K562 (cell line): ENCODE results near the gene CLCN1. TPM values are rescaled to one million over a fixed set of nuclear protein-coding genes. Genes with fewer than 3 reads are reported as not detected.

Source experiments
- BRCA1 ChIP-seq, 2 experiments: fragments of 450-650 bp in 1 of 2; sonication (generic) in 1 of 2; formaldehyde crosslinking in 1 of 2; IDR thresholded peaks; 2 replicates each; pipeline versions ENCODE4 v1.5.0 to v1.6.1; 2017 to 2020; ENCODE audit warnings: mild to moderate bottlenecking in 1 of 2, missing genetic modification reagents in 1 of 2
- CTBP1 ChIP-seq: fragments of 450-650 bp; IDR thresholded peaks from 2 replicates; pipeline ENCODE4 v1.6.1; 2016; ENCODE audit warnings: borderline replicate concordance
- CXXC5 ChIP-seq: fragments of 250-450 bp; sonication (Bioruptor Pico); IDR thresholded peaks from 2 replicates; pipeline ENCODE4 v1.8.0; 2022; ENCODE audit warnings: inconsistent platforms, mild to moderate bottlenecking, moderate library complexity
- ELF1 ChIP-seq: fragments of 200-800 bp; sonication (Bioruptor generic); IDR thresholded peaks from 2 replicates; pipeline ENCODE4 v1.6.1; 2016; ENCODE audit warnings: missing genetic modification characterization, missing compliant biosample characterization
- ESRRA ChIP-seq: fragments of 450-650 bp; IDR thresholded peaks from 2 replicates; pipeline ENCODE4 v1.6.1; 2014; ENCODE audit warnings: low read depth, mild to moderate bottlenecking, moderate library complexity, borderline replicate concordance
- HLTF ChIP-seq: fragments of 450-650 bp; IDR thresholded peaks from 2 replicates; pipeline ENCODE4 v1.6.1; 2016
- JUND ChIP-seq, 2 experiments: IDR thresholded peaks; 2 replicates in 1 of 2; 3 replicates in 1 of 2; pipeline ENCODE4 v1.6.1; 2011; ENCODE audit warnings: borderline replicate concordance in 2 of 2, low read depth in 2 of 2, low read length in 2 of 2, improper control_type of control experiment in 1 of 2, missing biosample characterization in 1 of 2, missing genetic modification characterization in 1 of 2, missing genetic modification reagents in 1 of 2
- KDM5B ChIP-seq: fragments of 200-600 bp; sonication (generic); IDR thresholded peaks from 2 replicates; pipeline ENCODE4 v1.6.1; 2012; ENCODE audit warnings: low read depth, mild to moderate bottlenecking, moderate library complexity, low read length, control low read depth, inconsistent platforms; ENCODE audit not compliant: insufficient replicate concordance
- MBD2 ChIP-seq: sonication (generic); IDR thresholded peaks from 2 replicates; pipeline ENCODE4 v1.6.1; 2016; ENCODE audit warnings: low read depth, borderline replicate concordance
- MCM7 ChIP-seq, 2 experiments: fragments of 450-650 bp; IDR thresholded peaks; 2 replicates each; pipeline ENCODE4 v1.6.1; 2016 to 2018
- POLR3A ChIP-seq: IDR thresholded peaks from 2 replicates; pipeline ENCODE4 v1.6.1; 2011; ENCODE audit warnings: borderline replicate concordance, mild to moderate bottlenecking, moderate library complexity; ENCODE audit not compliant: insufficient read length, insufficient read depth; ENCODE audit errors: extremely low read depth
- RBFOX2 ChIP-seq: fragments of 200-400 bp; formaldehyde crosslinking; IDR thresholded peaks from 2 replicates; pipeline ENCODE4 v1.6.1; 2017; ENCODE audit warnings: low read depth, mild to moderate bottlenecking, low read length, moderate library complexity
- TAL1 ChIP-seq: fragments of 450-650 bp; IDR thresholded peaks from 2 replicates; pipeline ENCODE4 v1.6.1; 2016; ENCODE audit warnings: mild to moderate bottlenecking
- ZNF253 ChIP-seq: fragments of 250-450 bp; sonication (Bioruptor Pico); conservative IDR thresholded peaks from 2 replicates; pipeline ENCODE4 v1.6.1; 2021; ENCODE audit warnings: mild to moderate bottlenecking
- polyA plus RNA-seq, 8 experiments: library from polyadenylated mRNA; depleted of rRNA in 4 of 8; stranded (reverse) in 5 of 8; unstranded in 3 of 8; fragments of >200 nt; fragmentation: Nextera tagmentation in 2 of 8; fragmentation: Illumina TruSeq in 1 of 8; extraction: Ambion mirVana in 2 of 8; extraction: Trizol in 1 of 8; gene quantifications; 2 replicates each; pipeline versions ENCODE4 v1.2.1 to v1.2.3, GENCODE V29; 2011 to 2014; ENCODE audit warnings: inconsistent platforms in 1 of 8, missing spikeins in 1 of 8
- total RNA-seq, 7 experiments: library from RNA; depleted of rRNA in 6 of 7; stranded (reverse); fragments of >200 nt in 6 of 7; fragmentation: Illumina TruSeq in 2 of 7; extraction: Trizol in 2 of 7; gene quantifications; 2 replicates each; pipeline versions ENCODE4 v1.2.1 to v1.2.3, GENCODE V29; 2011 to 2021; ENCODE audit warnings: low replicate concordance in 1 of 7
- TF ChIP-seq, protein P1 (sequence below): fragments of 450-650 bp; IDR thresholded peaks from 2 replicates; pipeline ENCODE4 v1.6.1; 2017; ENCODE audit warnings: antibody characterized with exemption, mild to moderate bottlenecking
- TF ChIP-seq, protein P2 (sequence below): fragments of 250-450 bp; sonication (Bioruptor Pico); IDR thresholded peaks from 2 replicates; pipeline ENCODE4 v1.5.0; 2020; ENCODE audit warnings: mild to moderate bottlenecking
- TF ChIP-seq, protein P3 (sequence below), 2 experiments: fragments of 200-800 bp in 1 of 2; sonication (Bioruptor generic) in 1 of 2; sonication (generic) in 1 of 2; formaldehyde crosslinking in 1 of 2; IDR thresholded peaks in 1 of 2; conservative IDR thresholded peaks in 1 of 2; 2 replicates each; pipeline versions ENCODE4 v1.5.0 to v1.6.1; 2016 to 2020; ENCODE audit warnings: missing compliant biosample characterization in 1 of 2, missing genetic modification characterization in 1 of 2, missing genetic modification reagents in 1 of 2
- TF ChIP-seq, protein P4 (sequence below): fragments of 250-450 bp; sonication (Bioruptor Pico); IDR thresholded peaks from 2 replicates; pipeline ENCODE4 v1.8.0; 2021; ENCODE audit warnings: borderline replicate concordance, mild to moderate bottlenecking, moderate library complexity; ENCODE audit not compliant: poor library complexity, severe bottlenecking

The CLCN1 gene
- total and polyA plus RNA-seq, 9 of the 15 experiments (the other 6 are each of a cell fraction or from before 2014, with no cell fraction given), result 0.01 to 0.11 (median 0.04) TPM; not detected in 4

DNA sequence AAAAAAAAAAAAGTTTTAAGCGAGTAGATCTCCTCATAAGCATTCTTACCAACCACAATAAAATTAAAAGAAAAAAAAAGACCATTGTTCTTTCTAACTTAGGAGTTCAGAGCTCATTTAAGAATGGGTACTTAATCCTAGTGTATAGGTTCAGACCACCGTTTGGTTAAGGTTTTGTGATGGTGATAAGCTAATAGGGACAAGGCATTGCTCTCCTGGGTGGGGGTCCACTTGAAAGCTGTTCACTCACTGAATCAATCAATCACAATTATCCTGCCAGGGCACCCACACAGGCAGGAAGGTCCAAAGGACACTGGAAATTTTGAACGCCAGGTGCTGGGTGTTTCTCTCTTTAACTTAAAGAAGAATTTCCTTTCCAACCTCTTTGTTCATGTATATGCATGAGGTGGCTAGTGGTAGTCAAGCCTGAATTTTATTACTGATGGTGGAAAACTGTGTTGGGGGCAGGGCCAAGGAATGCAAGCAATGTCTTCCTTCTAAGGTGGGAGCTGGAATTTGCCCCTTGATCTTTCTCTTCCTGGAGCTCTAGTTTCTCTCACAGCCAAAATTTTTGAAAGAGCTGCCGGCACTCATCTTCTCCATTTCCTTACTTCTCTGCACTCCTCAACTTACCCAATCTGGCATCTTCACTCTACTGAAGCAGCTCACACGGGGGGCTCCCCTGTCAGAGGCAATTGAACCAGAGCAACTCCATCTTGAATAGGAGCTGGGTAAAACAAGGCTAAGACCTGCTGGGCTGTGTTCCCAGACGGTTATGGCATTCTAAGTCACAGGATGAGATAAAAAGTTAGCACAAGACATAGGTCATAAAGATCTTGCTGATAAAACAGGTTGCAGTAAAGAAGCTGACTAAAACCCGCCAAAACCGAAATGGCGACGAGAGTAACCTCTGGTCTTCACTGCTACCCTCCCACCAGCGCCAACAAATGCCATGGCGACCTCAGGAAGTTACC, 54.1 kb downstream of the CLCN1 start (continued):
- TF ChIP-seq, protein P1, sequence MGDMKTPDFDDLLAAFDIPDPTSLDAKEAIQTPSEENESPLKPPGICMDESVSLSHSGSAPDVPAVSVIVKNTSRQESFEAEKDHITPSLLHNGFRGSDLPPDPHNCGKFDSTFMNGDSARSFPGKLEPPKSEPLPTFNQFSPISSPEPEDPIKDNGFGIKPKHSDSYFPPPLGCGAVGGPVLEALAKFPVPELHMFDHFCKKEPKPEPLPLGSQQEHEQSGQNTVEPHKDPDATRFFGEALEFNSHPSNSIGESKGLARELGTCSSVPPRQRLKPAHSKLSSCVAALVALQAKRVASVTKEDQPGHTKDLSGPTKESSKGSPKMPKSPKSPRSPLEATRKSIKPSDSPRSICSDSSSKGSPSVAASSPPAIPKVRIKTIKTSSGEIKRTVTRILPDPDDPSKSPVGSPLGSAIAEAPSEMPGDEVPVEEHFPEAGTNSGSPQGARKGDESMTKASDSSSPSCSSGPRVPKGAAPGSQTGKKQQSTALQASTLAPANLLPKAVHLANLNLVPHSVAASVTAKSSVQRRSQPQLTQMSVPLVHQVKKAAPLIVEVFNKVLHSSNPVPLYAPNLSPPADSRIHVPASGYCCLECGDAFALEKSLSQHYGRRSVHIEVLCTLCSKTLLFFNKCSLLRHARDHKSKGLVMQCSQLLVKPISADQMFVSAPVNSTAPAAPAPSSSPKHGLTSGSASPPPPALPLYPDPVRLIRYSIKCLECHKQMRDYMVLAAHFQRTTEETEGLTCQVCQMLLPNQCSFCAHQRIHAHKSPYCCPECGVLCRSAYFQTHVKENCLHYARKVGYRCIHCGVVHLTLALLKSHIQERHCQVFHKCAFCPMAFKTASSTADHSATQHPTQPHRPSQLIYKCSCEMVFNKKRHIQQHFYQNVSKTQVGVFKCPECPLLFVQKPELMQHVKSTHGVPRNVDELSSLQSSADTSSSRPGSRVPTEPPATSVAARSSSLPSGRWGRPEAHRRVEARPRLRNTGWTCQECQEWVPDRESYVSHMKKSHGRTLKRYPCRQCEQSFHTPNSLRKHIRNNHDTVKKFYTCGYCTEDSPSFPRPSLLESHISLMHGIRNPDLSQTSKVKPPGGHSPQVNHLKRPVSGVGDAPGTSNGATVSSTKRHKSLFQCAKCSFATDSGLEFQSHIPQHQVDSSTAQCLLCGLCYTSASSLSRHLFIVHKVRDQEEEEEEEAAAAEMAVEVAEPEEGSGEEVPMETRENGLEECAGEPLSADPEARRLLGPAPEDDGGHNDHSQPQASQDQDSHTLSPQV, result peak; percentile 79; the same call in 1 of the 2 replicates
- no peak for TF ChIP-seq JUND (IDR thresholded peaks at IDR 0.05; ENCODE audit: borderline replicate concordance, low read depth, low read length)
- peak; percentile 49; the same call in 1 of the 3 replicates for TF ChIP-seq JUND (tag; IDR thresholded peaks at IDR 0.05; ENCODE audit: borderline replicate concordance, low read depth, low read length)
- TF ChIP-seq, protein P2, sequence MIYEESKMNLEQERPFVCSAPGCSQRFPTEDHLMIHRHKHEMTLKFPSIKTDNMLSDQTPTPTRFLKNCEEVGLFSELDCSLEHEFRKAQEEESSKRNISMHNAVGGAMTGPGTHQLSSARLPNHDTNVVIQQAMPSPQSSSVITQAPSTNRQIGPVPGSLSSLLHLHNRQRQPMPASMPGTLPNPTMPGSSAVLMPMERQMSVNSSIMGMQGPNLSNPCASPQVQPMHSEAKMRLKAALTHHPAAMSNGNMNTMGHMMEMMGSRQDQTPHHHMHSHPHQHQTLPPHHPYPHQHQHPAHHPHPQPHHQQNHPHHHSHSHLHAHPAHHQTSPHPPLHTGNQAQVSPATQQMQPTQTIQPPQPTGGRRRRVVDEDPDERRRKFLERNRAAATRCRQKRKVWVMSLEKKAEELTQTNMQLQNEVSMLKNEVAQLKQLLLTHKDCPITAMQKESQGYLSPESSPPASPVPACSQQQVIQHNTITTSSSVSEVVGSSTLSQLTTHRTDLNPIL (CRISPR knock-in tag), result peak; percentile 94
- TF ChIP-seq MBD2, result no peak
- TF ChIP-seq CTBP1, result no peak
- TF ChIP-seq, protein P3, sequence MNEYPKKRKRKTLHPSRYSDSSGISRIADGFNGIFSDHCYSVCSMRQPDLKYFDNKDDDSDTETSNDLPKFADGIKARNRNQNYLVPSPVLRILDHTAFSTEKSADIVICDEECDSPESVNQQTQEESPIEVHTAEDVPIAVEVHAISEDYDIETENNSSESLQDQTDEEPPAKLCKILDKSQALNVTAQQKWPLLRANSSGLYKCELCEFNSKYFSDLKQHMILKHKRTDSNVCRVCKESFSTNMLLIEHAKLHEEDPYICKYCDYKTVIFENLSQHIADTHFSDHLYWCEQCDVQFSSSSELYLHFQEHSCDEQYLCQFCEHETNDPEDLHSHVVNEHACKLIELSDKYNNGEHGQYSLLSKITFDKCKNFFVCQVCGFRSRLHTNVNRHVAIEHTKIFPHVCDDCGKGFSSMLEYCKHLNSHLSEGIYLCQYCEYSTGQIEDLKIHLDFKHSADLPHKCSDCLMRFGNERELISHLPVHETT (CRISPR knock-in tag; conservative IDR thresholded peaks at IDR 0.05 in 1 of 2, IDR thresholded peaks at IDR 0.05 in 1 of 2), result peak in 1 of 2 experiments; percentile 99; a peak in 2 of 4 replicates
- TF ChIP-seq RBFOX2, result no peak
- no peak for TF ChIP-seq TAL1
- TF ChIP-seq ESRRA, result no peak
- peak; percentile 25; the same call in 1 of the 2 replicates for TF ChIP-seq ELF1 (tag)
- TF ChIP-seq BRCA1 (IDR thresholded peaks at IDR 0.05), result no peak
- TF ChIP-seq BRCA1 (CRISPR knock-in tag; IDR thresholded peaks at IDR 0.05), result no peak
- no peak for TF ChIP-seq MCM7 (IDR thresholded peaks at IDR 0.05)
- no peak for TF ChIP-seq POLR3A
- peak; percentile 27 for TF ChIP-seq KDM5B
- TF ChIP-seq ZNF253 (CRISPR knock-in tag), result no peak
- TF ChIP-seq, protein P4, sequence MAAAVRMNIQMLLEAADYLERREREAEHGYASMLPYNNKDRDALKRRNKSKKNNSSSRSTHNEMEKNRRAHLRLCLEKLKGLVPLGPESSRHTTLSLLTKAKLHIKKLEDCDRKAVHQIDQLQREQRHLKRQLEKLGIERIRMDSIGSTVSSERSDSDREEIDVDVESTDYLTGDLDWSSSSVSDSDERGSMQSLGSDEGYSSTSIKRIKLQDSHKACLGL, result no peak
- no peak for TF ChIP-seq HLTF
- TF ChIP-seq CXXC5, result peak; percentile 90
